Naive thymus-derived CD4-positive, alpha-beta T cell (primary cell): ENCODE results near the gene LGI1. TPM values are rescaled to one million over a fixed set of nuclear protein-coding genes. Genes with fewer than 3 reads are reported as not detected.
A peak's percentile ranks its signal among the peaks of the same experiment; 100 is the strongest.

Experiments
- ATAC-seq: fragments of 150-1000 bp; cut with Tn5 transposase; 2 replicates; pipeline ENCODE4 v1.10.0; 2021; ENCODE audit warnings: mild to moderate bottlenecking, moderate library complexity
- CTCF ChIA-PET: fragments of 350-600 bp; sonication (Branson Sonifier 250); formaldehyde crosslinking; loops from one replicate; lab custom pipeline; 2021; ENCODE audit warnings: antibody characterized with exemption; lab: Charles Lee
- POLR2A ChIA-PET: fragments of 350-600 bp; sonication (Branson Sonifier 250); formaldehyde crosslinking; loops from one replicate; lab custom pipeline; 2021; ENCODE audit warnings: antibody characterized with exemption, inconsistent platforms; lab: Charles Lee
- DNase-seq, 9 donors: peaks; one replicate each; pipeline versions ENCODE4 v3.0.0 to v3.0.0-alpha.2; 2020 to 2022; ENCODE audit warnings: mixed read lengths in 1 of 9
- H3K27ac ChIP-seq: one replicate; pipeline ENCODE4 v1.7.0; 2013; ENCODE audit warnings: mild to moderate bottlenecking, low read depth, low read length, moderate library complexity
- H3K27me3 ChIP-seq, 2 donors: one replicate each; pipeline ENCODE4 v1.7.0; 2013; ENCODE audit warnings: low read length in 2 of 2, mild to moderate bottlenecking in 2 of 2, moderate library complexity in 2 of 2; ENCODE audit not compliant: control insufficient read depth in 2 of 2, insufficient read depth in 2 of 2
- H3K36me3 ChIP-seq, 3 experiments: 1 replicate in 2 of 3; 2 replicates in 1 of 3; pipeline ENCODE4 v1.7.0; 2013; ENCODE audit warnings: low read length in 3 of 3, mild to moderate bottlenecking in 3 of 3, moderate library complexity in 1 of 3; ENCODE audit not compliant: insufficient read depth in 3 of 3, control insufficient read depth in 2 of 3
- H3K4me1 ChIP-seq, 2 donors: one replicate each; pipeline ENCODE4 v1.7.0; 2013; ENCODE audit warnings: low read length in 2 of 2, mild to moderate bottlenecking in 2 of 2, moderate library complexity in 1 of 2; ENCODE audit not compliant: control insufficient read depth in 2 of 2, insufficient read depth in 2 of 2
- H3K4me3 ChIP-seq: 2 replicates; pipeline ENCODE4 v1.7.0; 2013; ENCODE audit warnings: mild to moderate bottlenecking, low read length
- H3K9me3 ChIP-seq, 3 experiments: 1 replicate in 2 of 3; 2 replicates in 1 of 3; pipeline ENCODE4 v1.7.0; 2013; ENCODE audit warnings: low read length in 3 of 3; ENCODE audit not compliant: control insufficient read depth in 2 of 3
- H3K27ac Mint-ChIP-seq, 9 donors: one replicate each; pipeline ENCODE4 v1.8.0; 2020 to 2022; ENCODE audit warnings: mixed read lengths in 9 of 9, mild to moderate bottlenecking in 8 of 9, moderate library complexity in 5 of 9, inconsistent platforms in 2 of 9
- H3K27me3 Mint-ChIP-seq, 5 donors: one replicate each; pipeline ENCODE4 v1.8.0; 2021 to 2022; ENCODE audit warnings: mixed read lengths in 5 of 5, mild to moderate bottlenecking in 1 of 5
- H3K36me3 Mint-ChIP-seq, 5 donors: one replicate each; pipeline ENCODE4 v1.8.0; 2020 to 2022; ENCODE audit warnings: mixed read lengths in 5 of 5, mild to moderate bottlenecking in 3 of 5, inconsistent platforms in 1 of 5
- H3K4me1 Mint-ChIP-seq, 7 donors: one replicate each; pipeline ENCODE4 v1.8.0; 2020 to 2022; ENCODE audit warnings: mixed read lengths in 7 of 7, mild to moderate bottlenecking in 3 of 7, inconsistent platforms in 1 of 7
- H3K4me3 Mint-ChIP-seq, 10 donors: one replicate each; pipeline ENCODE4 v1.8.0; 2020 to 2022; ENCODE audit warnings: mild to moderate bottlenecking in 10 of 10, mixed read lengths in 10 of 10, moderate library complexity in 6 of 10, inconsistent platforms in 2 of 10
- H3K9me3 Mint-ChIP-seq, 11 donors: one replicate each; pipeline ENCODE4 v1.8.0; 2020 to 2022; ENCODE audit warnings: mixed read lengths in 11 of 11, mild to moderate bottlenecking in 4 of 11, inconsistent platforms in 1 of 11, moderate library complexity in 1 of 11
- intact Hi-C, 2 donors: fragments of 100-400 bp; cut with micrococcal nuclease; formaldehyde crosslinking; loops; one replicate each; pipeline ENCODE4 v1.15.1; 2023
- polyA plus RNA-seq, 2 donors: library from polyadenylated mRNA; unstranded; fragments of 300-500 nt; fragmentation: Illumina TruSeq; gene quantifications; one replicate each; pipeline ENCODE4 v1.2.3, GENCODE V29; 2021
- total RNA-seq, 6 experiments: library from RNA in 5 of 6; stranded (reverse) in 5 of 6; gene quantifications; 1 replicate in 5 of 6; 2 replicates in 1 of 6; pipeline ENCODE4 v1.2.3 and lab custom pipeline; 2021 to 2026

Gene LGI1
- total and polyA plus RNA-seq, 7 experiments from 2014 or later = not detected

- Histone ChIP-seq H3K9me3 (no peaks in the 10 kb centered on the region), H3K36me3 (no peaks in the 10 kb centered on the region), H3K4me3 (no peak overlapping the region), H3K27ac (no peak overlapping the region), H3K27me3 (no peaks in the 10 kb centered on the region), H3K4me1 (no peaks in the 10 kb centered on the region)
- intact Hi-C loops = no loop called here
- Mint-ChIP-seq H3K36me3 (no peaks in the 10 kb centered on the region), H3K27me3 (peaks cover 40 to 62% (median 55%) of the 10 kb centered on the region in 5 donors), H3K27ac (no peak overlapping the region), H3K9me3 (peaks cover 0 to 5% (median 0%) of the 10 kb centered on the region in 11 donors), H3K4me1 (peaks cover 0 to 12% (median 10%) of the 10 kb centered on the region in 7 donors), H3K4me3 (peak overlapping the region in 1 of 10 donors; percentile 8)
- DNase-seq = no peak
- ChIA-PET POLR2A (no interaction called here), CTCF (no interaction called here)
- ATAC-seq = no peak
Observed at GRCh38 chr10:93758508-93758885, 761 bp downstream of the LGI1 start.

DNA sequence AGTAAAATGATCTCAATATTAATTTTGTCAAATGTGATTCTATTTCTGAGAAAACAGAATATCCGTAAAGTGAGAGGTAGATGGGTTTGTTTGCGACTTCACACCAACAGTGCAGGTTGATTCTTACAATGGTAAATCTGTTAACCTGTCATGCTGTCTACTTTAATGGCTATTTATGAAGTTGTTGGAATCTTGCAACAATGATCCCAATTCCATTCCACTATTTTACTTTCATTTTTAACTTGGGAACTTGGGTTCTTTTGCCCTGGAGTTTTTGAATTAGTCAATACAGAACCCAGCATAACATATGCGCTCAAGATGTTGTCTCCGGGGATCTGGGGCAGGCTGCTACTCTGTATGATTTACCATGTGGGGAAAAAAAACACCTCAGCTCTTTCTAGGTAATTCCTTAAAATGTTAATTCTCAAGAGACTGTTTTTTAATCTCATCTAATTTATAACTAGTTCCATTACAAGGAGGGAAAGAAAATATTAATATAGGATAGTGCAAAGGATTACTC lies 1.2 kb downstream of the LGI1 start:
- no peak overlapping the region for H3K4me3 ChIP-seq
- peaks cover 0 to 12% (median 10%) of the 10 kb centered on the region in 7 donors for H3K4me1 Mint-ChIP-seq
- no peak overlapping the region for H3K4me3 Mint-ChIP-seq
- ChIA-PET CTCF (no interaction called here), POLR2A (no interaction called here)
- no peaks in the 10 kb centered on the region for H3K9me3 ChIP-seq
- DNase-seq (no peak), ATAC-seq (no peak)
- H3K27me3 ChIP-seq = no peaks in the 10 kb centered on the region
- no peaks in the 10 kb centered on the region for H3K36me3 Mint-ChIP-seq
- H3K27ac Mint-ChIP-seq = no peak overlapping the region
- no peak overlapping the region for H3K27ac ChIP-seq
- no peaks in the 10 kb centered on the region for H3K36me3 ChIP-seq
- peaks cover 40 to 62% (median 55%) of the 10 kb centered on the region in 5 donors for H3K27me3 Mint-ChIP-seq
- H3K9me3 Mint-ChIP-seq = peaks cover 0 to 5% (median 0%) of the 10 kb centered on the region in 11 donors
- H3K4me1 ChIP-seq = no peaks in the 10 kb centered on the region
- intact Hi-C loops = no loop called here

DNA sequence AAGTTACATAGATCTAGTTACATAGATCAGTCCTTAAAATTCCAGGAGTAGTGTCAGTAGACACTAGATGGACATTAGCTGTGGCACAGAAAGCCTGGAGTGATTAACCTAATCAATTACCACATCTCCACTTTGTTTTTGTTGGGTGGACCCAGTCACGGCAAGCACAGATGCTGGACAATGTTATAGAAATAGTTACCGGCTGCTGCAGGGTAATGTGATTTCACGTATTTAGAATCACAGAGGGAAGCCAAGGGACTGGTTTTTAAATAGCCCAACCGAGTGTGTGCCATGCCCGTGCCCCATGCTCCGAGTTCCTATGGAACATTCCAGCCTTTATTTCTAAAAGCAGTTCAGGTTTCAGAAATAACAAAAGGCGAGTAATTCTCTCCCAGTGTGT lies 2.8 kb downstream of the LGI1 start:
- Mint-ChIP-seq H3K4me1 (peaks cover 0 to 12% (median 10%) of the 10 kb centered on the region in 7 donors), H3K27me3 (peaks cover 40 to 61% (median 55%) of the 10 kb centered on the region in 5 donors), H3K36me3 (no peaks in the 10 kb centered on the region), H3K27ac (no peak overlapping the region), H3K9me3 (peaks cover 0 to 5% (median 0%) of the 10 kb centered on the region in 11 donors), H3K4me3 (no peak overlapping the region)
- ChIA-PET CTCF (no interaction called here), POLR2A (no interaction called here)
- Histone ChIP-seq H3K9me3 (no peaks in the 10 kb centered on the region), H3K36me3 (no peaks in the 10 kb centered on the region), H3K4me3 (no peak overlapping the region), H3K27ac (no peak overlapping the region), H3K27me3 (no peaks in the 10 kb centered on the region), H3K4me1 (no peaks in the 10 kb centered on the region)
- intact Hi-C loops = no loop called here
- no peak for ATAC-seq
- no peak for DNase-seq

GRCh38 chr10:93762979-93763391 lies 5.2 kb downstream of the LGI1 start:
- Mint-ChIP-seq H3K4me1 (peaks cover 0 to 8% (median 7%) of the 10 kb centered on the region in 7 donors), H3K4me3 (no peak overlapping the region), H3K27me3 (peaks cover 34 to 46% (median 43%) of the 10 kb centered on the region in 5 donors), H3K9me3 (peaks cover 0 to 4% (median 0%) of the 10 kb centered on the region in 11 donors), H3K36me3 (no peaks in the 10 kb centered on the region), H3K27ac (no peak overlapping the region)
- Histone ChIP-seq H3K36me3 (no peaks in the 10 kb centered on the region), H3K4me3 (no peak overlapping the region), H3K27me3 (no peaks in the 10 kb centered on the region), H3K27ac (no peak overlapping the region), H3K4me1 (no peaks in the 10 kb centered on the region), H3K9me3 (no peaks in the 10 kb centered on the region)
- CTCF ChIA-PET = no interaction called here
- DNase-seq (no peak), ATAC-seq (no peak)
- POLR2A ChIA-PET = no interaction called here
- intact Hi-C loops = no loop called here

DNA sequence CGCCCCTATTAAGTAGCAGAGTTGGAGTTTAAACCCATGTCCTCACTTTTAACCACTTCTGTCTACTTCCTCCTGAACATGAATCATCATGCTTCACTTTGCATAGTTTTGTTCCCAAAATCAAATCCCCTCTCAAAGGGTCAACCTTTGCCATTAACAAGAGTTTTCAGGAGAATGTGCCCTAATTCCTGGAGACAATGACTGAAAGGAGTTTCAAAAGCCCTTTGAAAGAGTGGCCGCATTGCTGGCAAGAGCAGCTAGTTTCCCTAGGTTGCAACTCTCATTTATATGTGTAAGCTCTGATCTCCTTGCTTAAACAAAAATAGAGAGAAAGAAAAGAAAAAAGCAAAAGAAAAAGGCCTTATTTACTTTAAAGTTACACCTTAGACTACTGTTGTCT lies 9.2 kb downstream of the LGI1 start:
- no peak for DNase-seq
- Histone ChIP-seq H3K4me3 (no peak overlapping the region), H3K9me3 (no peaks in the 10 kb centered on the region), H3K36me3 (no peaks in the 10 kb centered on the region), H3K27me3 (no peaks in the 10 kb centered on the region), H3K4me1 (no peaks in the 10 kb centered on the region), H3K27ac (no peak overlapping the region)
- H3K27ac Mint-ChIP-seq = no peak overlapping the region
- H3K4me1 Mint-ChIP-seq = no peaks in the 10 kb centered on the region
- ChIA-PET CTCF (interaction anchor here (0.7 kb wide), 1 partner anchor 149 kb away, joined by 3 read pairs; no protein-coding TSS in a partner anchor), POLR2A (no interaction called here)
- no peaks in the 10 kb centered on the region for H3K36me3 Mint-ChIP-seq
- H3K9me3 Mint-ChIP-seq = peaks cover 0 to 2% (median 0%) of the 10 kb centered on the region in 11 donors
- no peak for ATAC-seq
- H3K27me3 Mint-ChIP-seq = peaks cover 11 to 29% (median 22%) of the 10 kb centered on the region in 5 donors
- intact Hi-C loops = no loop called here
- H3K4me3 Mint-ChIP-seq = no peak overlapping the region

- POLR2A ChIA-PET = no interaction called here
- H3K36me3 ChIP-seq = no peaks in the 10 kb centered on the region
- ATAC-seq = no peak
- no peak overlapping the region for H3K4me3 ChIP-seq
- Mint-ChIP-seq H3K27me3 (peaks cover 7 to 23% (median 19%) of the 10 kb centered on the region in 5 donors), H3K36me3 (no peaks in the 10 kb centered on the region), H3K9me3 (peaks cover 0 to 2% (median 0%) of the 10 kb centered on the region in 11 donors), H3K27ac (no peak overlapping the region), H3K4me1 (no peaks in the 10 kb centered on the region), H3K4me3 (no peak overlapping the region)
- intact Hi-C loops = no loop called here
- CTCF ChIA-PET = no interaction called here
- no peak overlapping the region for H3K27ac ChIP-seq
- H3K27me3 ChIP-seq = no peaks in the 10 kb centered on the region
- no peaks in the 10 kb centered on the region for H3K4me1 ChIP-seq
- no peaks in the 10 kb centered on the region for H3K9me3 ChIP-seq
- DNase-seq = no peak
Observed at GRCh38 chr10:93767724-93768399, 10.1 kb downstream of the LGI1 start.

DNA sequence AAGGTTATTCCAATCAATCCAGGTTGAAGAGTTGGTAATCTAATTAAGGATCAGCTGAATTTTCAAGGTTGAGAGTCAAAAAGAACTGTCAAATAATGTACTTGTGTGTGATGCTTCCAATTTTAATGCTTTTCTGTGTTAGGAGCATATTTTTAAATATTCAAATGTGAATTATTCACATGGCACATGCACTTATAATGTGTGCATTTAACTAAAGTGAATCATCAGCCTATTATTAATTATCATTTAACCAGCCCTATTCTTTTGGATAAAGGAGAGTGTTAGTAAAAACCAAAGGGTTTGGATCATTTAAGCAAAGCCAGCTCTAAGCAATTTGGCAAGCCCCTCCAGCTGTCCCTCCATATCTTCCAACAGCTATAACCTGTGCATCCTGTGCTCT lies 11.2 kb downstream of the LGI1 start:
- Mint-ChIP-seq H3K4me3 (no peak overlapping the region), H3K36me3 (no peaks in the 10 kb centered on the region), H3K27me3 (peaks cover 11 to 20% (median 14%) of the 10 kb centered on the region in 5 donors), H3K9me3 (peaks cover 0 to 2% (median 0%) of the 10 kb centered on the region in 11 donors), H3K4me1 (no peaks in the 10 kb centered on the region), H3K27ac (no peak overlapping the region)
- intact Hi-C loops = no loop called here
- no peak for DNase-seq
- Histone ChIP-seq H3K27me3 (no peaks in the 10 kb centered on the region), H3K9me3 (no peaks in the 10 kb centered on the region), H3K27ac (no peak overlapping the region), H3K4me1 (no peaks in the 10 kb centered on the region), H3K4me3 (no peak overlapping the region), H3K36me3 (no peaks in the 10 kb centered on the region)
- POLR2A ChIA-PET = no interaction called here
- CTCF ChIA-PET = no interaction called here
- ATAC-seq = no peak
